Neural crest cell (in vitro differentiated cells): ENCODE results near the gene ZNF544. TPM values are rescaled to one million over a fixed set of nuclear protein-coding genes. Genes with fewer than 3 reads are reported as not detected.

Experiments
- DNase-seq: peaks from one replicate; pipeline ENCODE4 v3.0.0; 2021; ENCODE audit warnings: low read depth, mixed read lengths, low spot score
- H3K27ac Mint-ChIP-seq: one replicate; pipeline ENCODE4 v1.8.0; 2021; ENCODE audit warnings: mild to moderate bottlenecking, mixed read lengths; ENCODE audit not compliant: unreplicated experiment
- H3K27me3 Mint-ChIP-seq: 2 replicates; pipeline ENCODE4 v1.8.0; 2021; ENCODE audit warnings: low read depth, mild to moderate bottlenecking, mixed read lengths
- H3K36me3 Mint-ChIP-seq: 2 replicates; pipeline ENCODE4 v1.8.0; 2021; ENCODE audit warnings: low read depth, mild to moderate bottlenecking, mixed read lengths
- H3K4me1 Mint-ChIP-seq: 2 replicates; pipeline ENCODE4 v1.8.0; 2021; ENCODE audit warnings: mixed read lengths
- H3K4me3 Mint-ChIP-seq: one replicate; pipeline ENCODE4 v1.8.0; 2021; ENCODE audit warnings: mild to moderate bottlenecking, mixed read lengths
- H3K9me3 Mint-ChIP-seq: 2 replicates; pipeline ENCODE4 v1.8.0; 2021; ENCODE audit warnings: mixed read lengths
- CTCF ChIP-seq: fragments of 200-600 bp; sonication (generic); conservative IDR thresholded peaks from 2 replicates; pipeline ENCODE4 v1.5.0; 2021; ENCODE audit warnings: antibody characterized with exemption, mild to moderate bottlenecking
- long read RNA-seq: library from polyadenylated mRNA; unstranded; transcript quantifications from one replicate; pipeline ENCODE4 v2.0.0, GENCODE V29; 2020
- total RNA-seq: library from RNA; stranded (reverse); gene quantifications from 2 replicates; pipeline ENCODE4 v1.2.1, GENCODE V29; 2021

Gene ZNF544
- total RNA-seq, result 47.4 and 56.1 TPM in 2 replicates
- long read RNA-seq, transcript ZNF544-213 (7 exons, 3,587 nt), result major isoform, 24 of 76 reads
- long read RNA-seq, partial matches to known transcripts, result 6 of 76 reads
- long read RNA-seq, other reads (novel, unspliced or antisense), result 44 of 76 reads

- Mint-ChIP-seq H3K4me3 (peak within 1 kb of the TSS; percentile 96), H3K4me1 (peaks cover 33% of the 10 kb centered on the region), H3K27ac (peak within 1 kb of the TSS; percentile 96), H3K27me3 (peaks cover 2% of the 10 kb centered on the region), H3K36me3 (peaks cover 69% of the 10 kb centered on the region), H3K9me3 (peaks cover 30% of the 10 kb centered on the region)
- no peak for TF ChIP-seq CTCF
- peak; percentile 68 for DNase-seq
Observed at GRCh38 chr19:58228585-58229254, at the start of gene ZNF544. TSS of gene ZNF544 (plus strand) at chr19:58228914. CDS start at chr19:58244024, 15,110 bp downstream.

- peaks cover 15% of the 10 kb centered on the region for H3K4me1 Mint-ChIP-seq
- H3K27ac Mint-ChIP-seq, result no peak overlapping the region
- H3K27me3 Mint-ChIP-seq, result no peaks in the 10 kb centered on the region
- peaks cover 26% of the 10 kb centered on the region for H3K9me3 Mint-ChIP-seq
- H3K4me3 Mint-ChIP-seq, result peak overlapping the region; percentile 95
- DNase-seq, result peak; percentile 16
- TF ChIP-seq CTCF, result peak; percentile 70
- peaks cover 58% of the 10 kb centered on the region for H3K36me3 Mint-ChIP-seq
Observed at GRCh38 chr19:58181902-58182576, 46.7 kb upstream of the ZNF544 start.

GRCh38 chr19:58182577-58182988, 46.1 kb upstream of the ZNF544 start:
- peaks cover 15% of the 10 kb centered on the region for H3K4me1 Mint-ChIP-seq
- no peaks in the 10 kb centered on the region for H3K27me3 Mint-ChIP-seq
- H3K36me3 Mint-ChIP-seq, result peaks cover 58% of the 10 kb centered on the region
- H3K4me3 Mint-ChIP-seq, result peak overlapping the region; percentile 95
- peak overlapping the region; percentile 100 for H3K27ac Mint-ChIP-seq
- DNase-seq, result no peak
- H3K9me3 Mint-ChIP-seq, result peaks cover 21% of the 10 kb centered on the region
- TF ChIP-seq CTCF, result no peak

GRCh38 chr19:58182989-58183816, 45.5 kb upstream of the ZNF544 start, which contains the start of gene ZNF274:
TSS of gene ZNF274 (plus strand) at chr19:58183061. CDS start at chr19:58183966, 905 bp downstream.
- DNase-seq, result peak; percentile 90
- H3K4me3 Mint-ChIP-seq, result peak within 1 kb of the TSS; percentile 95
- H3K4me1 Mint-ChIP-seq, result peaks cover 15% of the 10 kb centered on the region
- TF ChIP-seq CTCF, result no peak
- H3K9me3 Mint-ChIP-seq, result peaks cover 20% of the 10 kb centered on the region
- peaks cover 58% of the 10 kb centered on the region for H3K36me3 Mint-ChIP-seq
- peak within 1 kb of the TSS; percentile 100 for H3K27ac Mint-ChIP-seq
- no peaks in the 10 kb centered on the region for H3K27me3 Mint-ChIP-seq

- Mint-ChIP-seq H3K9me3 (peaks cover 21% of the 10 kb centered on the region), H3K27me3 (no peaks in the 10 kb centered on the region), H3K4me3 (peak overlapping the region; percentile 95), H3K36me3 (peaks cover 62% of the 10 kb centered on the region), H3K27ac (peak overlapping the region; percentile 100), H3K4me1 (peaks cover 15% of the 10 kb centered on the region)
- DNase-seq, result no peak
- TF ChIP-seq CTCF, result no peak
Observed at GRCh38 chr19:58183817-58184215, 44.9 kb upstream of the ZNF544 start.
